Neural crest cell (in vitro differentiated cells): Measurements from ENCODE around the gene MYOZ1. TPM values are rescaled to one million over a fixed set of nuclear protein-coding genes. Genes with fewer than 3 reads are reported as not detected.

Source experiments
- DNase-seq: peaks from one replicate; pipeline ENCODE4 v3.0.0; 2021; ENCODE audit warnings: low read depth, mixed read lengths, low spot score
- H3K27ac Mint-ChIP-seq: one replicate; pipeline ENCODE4 v1.8.0; 2021; ENCODE audit warnings: mild to moderate bottlenecking, mixed read lengths; ENCODE audit not compliant: unreplicated experiment
- H3K27me3 Mint-ChIP-seq: 2 replicates; pipeline ENCODE4 v1.8.0; 2021; ENCODE audit warnings: low read depth, mild to moderate bottlenecking, mixed read lengths
- H3K36me3 Mint-ChIP-seq: 2 replicates; pipeline ENCODE4 v1.8.0; 2021; ENCODE audit warnings: low read depth, mild to moderate bottlenecking, mixed read lengths
- H3K4me1 Mint-ChIP-seq: 2 replicates; pipeline ENCODE4 v1.8.0; 2021; ENCODE audit warnings: mixed read lengths
- H3K4me3 Mint-ChIP-seq: one replicate; pipeline ENCODE4 v1.8.0; 2021; ENCODE audit warnings: mild to moderate bottlenecking, mixed read lengths
- H3K9me3 Mint-ChIP-seq: 2 replicates; pipeline ENCODE4 v1.8.0; 2021; ENCODE audit warnings: mixed read lengths
- total RNA-seq: library from RNA; stranded (reverse); gene quantifications from 2 replicates; pipeline ENCODE4 v1.2.1, GENCODE V29; 2021
- TF ChIP-seq, protein P1 (sequence below): fragments of 200-600 bp; sonication (generic); conservative IDR thresholded peaks from 2 replicates; pipeline ENCODE4 v1.5.0; 2021; ENCODE audit warnings: antibody characterized with exemption, mild to moderate bottlenecking

MYOZ1 gene
- total RNA-seq, 1 donor from 2014 or later = 0.16 TPM

GRCh38 chr10:73655990-73656298 lies 14.7 kb upstream of the MYOZ1 start, which contains the start of gene SYNPO2L:
Gene SYNPO2L (minus strand): TSS chr10:73656029. CDS start chr10:73655922, 107 bp downstream.
- Mint-ChIP-seq H3K9me3 (no peaks in the 10 kb centered on the region), H3K4me1 (peaks cover 6% of the 10 kb centered on the region), H3K27ac (no peak within 1 kb of the TSS)

DNA sequence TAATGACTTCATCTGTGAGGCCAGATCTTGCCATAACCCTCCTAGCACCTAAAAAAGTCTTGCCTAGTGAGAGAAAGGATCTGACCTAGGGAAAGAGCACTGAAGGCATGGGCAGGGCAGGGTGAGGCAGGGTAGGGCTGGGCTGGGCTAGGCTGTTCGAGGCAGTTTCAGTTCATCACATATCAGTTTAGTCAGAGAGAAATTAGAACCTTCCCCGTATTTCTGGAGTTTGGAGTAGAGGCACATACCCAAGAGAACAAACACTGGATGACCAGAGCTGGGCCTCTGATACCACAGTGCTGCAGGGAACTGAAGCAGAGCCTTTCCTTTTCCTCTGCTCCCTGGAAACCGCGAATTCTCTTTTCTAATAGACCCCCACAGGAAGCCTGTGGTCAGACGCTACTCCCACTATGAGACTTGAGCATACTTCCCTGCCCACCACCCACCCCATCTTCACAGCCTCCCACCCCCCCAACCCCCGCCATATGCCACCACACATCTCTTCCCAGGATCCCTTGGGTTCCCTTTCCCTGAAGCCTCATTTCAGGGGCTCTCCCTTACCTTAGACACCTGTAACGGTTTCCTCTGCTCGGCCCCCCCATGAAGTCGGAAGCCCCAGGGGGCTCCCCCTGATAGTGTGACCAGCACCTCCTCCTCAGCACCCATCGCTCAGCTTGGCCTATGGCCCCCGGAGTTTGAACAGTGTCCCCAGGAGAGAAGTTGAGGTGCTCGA lies 14.1 kb upstream of the MYOZ1 start:
- H3K27ac Mint-ChIP-seq = no peak overlapping the region
- TF ChIP-seq, protein P1, sequence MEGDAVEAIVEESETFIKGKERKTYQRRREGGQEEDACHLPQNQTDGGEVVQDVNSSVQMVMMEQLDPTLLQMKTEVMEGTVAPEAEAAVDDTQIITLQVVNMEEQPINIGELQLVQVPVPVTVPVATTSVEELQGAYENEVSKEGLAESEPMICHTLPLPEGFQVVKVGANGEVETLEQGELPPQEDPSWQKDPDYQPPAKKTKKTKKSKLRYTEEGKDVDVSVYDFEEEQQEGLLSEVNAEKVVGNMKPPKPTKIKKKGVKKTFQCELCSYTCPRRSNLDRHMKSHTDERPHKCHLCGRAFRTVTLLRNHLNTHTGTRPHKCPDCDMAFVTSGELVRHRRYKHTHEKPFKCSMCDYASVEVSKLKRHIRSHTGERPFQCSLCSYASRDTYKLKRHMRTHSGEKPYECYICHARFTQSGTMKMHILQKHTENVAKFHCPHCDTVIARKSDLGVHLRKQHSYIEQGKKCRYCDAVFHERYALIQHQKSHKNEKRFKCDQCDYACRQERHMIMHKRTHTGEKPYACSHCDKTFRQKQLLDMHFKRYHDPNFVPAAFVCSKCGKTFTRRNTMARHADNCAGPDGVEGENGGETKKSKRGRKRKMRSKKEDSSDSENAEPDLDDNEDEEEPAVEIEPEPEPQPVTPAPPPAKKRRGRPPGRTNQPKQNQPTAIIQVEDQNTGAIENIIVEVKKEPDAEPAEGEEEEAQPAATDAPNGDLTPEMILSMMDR = no peak
- H3K27me3 Mint-ChIP-seq = no peaks in the 10 kb centered on the region
- no peaks in the 10 kb centered on the region for H3K36me3 Mint-ChIP-seq
- peaks cover 11% of the 10 kb centered on the region for H3K4me1 Mint-ChIP-seq
- no peaks in the 10 kb centered on the region for H3K9me3 Mint-ChIP-seq
- DNase-seq = no peak
- no peak overlapping the region for H3K4me3 Mint-ChIP-seq

More at GRCh38 chr10:73655990-73656298, 14.7 kb upstream of the MYOZ1 start, which contains the start of gene SYNPO2L:
- DNase-seq = no peak
- Mint-ChIP-seq H3K36me3 (no peaks in the 10 kb centered on the region), H3K27me3 (no peaks in the 10 kb centered on the region), H3K4me3 (no peak within 1 kb of the TSS)
- TF ChIP-seq, protein P1 = no peak

GRCh38 chr10:73653701-73654100 lies 12.4 kb upstream of the MYOZ1 start:
- no peak overlapping the region for H3K4me3 Mint-ChIP-seq
- no peak overlapping the region for H3K27ac Mint-ChIP-seq
- DNase-seq = no peak

GRCh38 chr10:73653195-73653594 lies 11.9 kb upstream of the MYOZ1 start:
- no peak overlapping the region for H3K4me3 Mint-ChIP-seq
- peaks cover 19% of the 10 kb centered on the region for H3K4me1 Mint-ChIP-seq
- DNase-seq = no peak
- no peaks in the 10 kb centered on the region for H3K9me3 Mint-ChIP-seq
- TF ChIP-seq, protein P1 = no peak
- H3K27me3 Mint-ChIP-seq = no peaks in the 10 kb centered on the region
- H3K27ac Mint-ChIP-seq = no peak overlapping the region
- H3K36me3 Mint-ChIP-seq = no peaks in the 10 kb centered on the region

More at GRCh38 chr10:73653701-73654100, 12.4 kb upstream of the MYOZ1 start:
- Mint-ChIP-seq H3K27me3 (no peaks in the 10 kb centered on the region), H3K9me3 (no peaks in the 10 kb centered on the region), H3K36me3 (no peaks in the 10 kb centered on the region), H3K4me1 (peaks cover 19% of the 10 kb centered on the region)
- TF ChIP-seq, protein P1 = no peak

DNA sequence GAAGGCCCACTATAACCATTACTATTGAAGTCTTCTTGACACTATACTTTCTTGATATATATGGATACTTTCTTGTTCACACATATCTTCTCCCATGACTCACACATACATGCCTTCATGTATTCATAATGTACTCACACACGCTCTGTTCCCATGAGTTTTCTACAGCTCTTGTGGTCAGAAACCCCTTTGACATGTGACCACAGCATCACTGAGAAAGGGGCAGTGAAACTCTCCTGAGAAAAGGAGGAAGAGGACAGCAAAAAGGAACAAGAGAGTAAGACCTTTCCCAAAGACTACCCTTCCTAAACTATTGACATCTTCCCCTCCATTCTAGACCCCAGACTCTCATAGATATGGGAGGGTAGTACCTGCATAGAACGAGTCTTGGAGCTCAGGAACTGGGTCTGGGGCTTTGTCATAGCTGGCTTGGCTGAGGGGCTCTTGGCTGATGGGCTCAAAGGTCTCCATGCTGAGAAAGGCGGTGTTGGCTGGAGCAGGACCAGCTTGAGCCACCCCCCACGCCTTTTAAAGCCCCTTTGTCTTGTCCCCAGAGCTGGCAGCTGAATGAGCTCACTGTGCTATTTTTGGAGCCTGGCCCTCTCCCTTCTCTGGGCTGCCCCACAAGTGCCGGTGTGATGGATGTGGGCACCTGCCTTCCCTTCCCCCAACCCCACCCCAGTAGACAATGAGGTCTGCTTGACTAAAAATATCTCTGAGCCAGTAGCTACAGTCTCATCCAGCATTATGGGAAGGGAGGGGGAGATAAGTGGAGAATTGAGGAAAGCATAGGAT lies 9.5 kb upstream of the MYOZ1 start:
- no peaks in the 10 kb centered on the region for H3K27me3 Mint-ChIP-seq
- TF ChIP-seq, protein P1 = no peak
- peak overlapping the region; percentile 72 for H3K27ac Mint-ChIP-seq
- peaks cover 24% of the 10 kb centered on the region for H3K4me1 Mint-ChIP-seq
- H3K4me3 Mint-ChIP-seq = no peak overlapping the region
- DNase-seq = no peak
- H3K36me3 Mint-ChIP-seq = no peaks in the 10 kb centered on the region
- no peaks in the 10 kb centered on the region for H3K9me3 Mint-ChIP-seq
